GM23248 (cell line): ENCODE data around the gene MNX1. TPM values are rescaled to one million over a fixed set of nuclear protein-coding genes. Genes with fewer than 3 reads are reported as not detected.

ENCODE experiments used
- DNase-seq: peaks from one replicate; pipeline ENCODE4 v3.0.0-alpha.2; 2015
- H2AFZ ChIP-seq: fragments of 200-600 bp; sonication (generic); 2 replicates; pipeline ENCODE4 v1.6.1; 2016; ENCODE audit warnings: antibody characterized with exemption
- H3F3A ChIP-seq: fragments of 200-600 bp; sonication (generic); 2 replicates; pipeline ENCODE4 v1.6.1; 2016; ENCODE audit warnings: mild to moderate bottlenecking, antibody characterized with exemption, mixed run types; ENCODE audit not compliant: insufficient read depth
- H3K27ac ChIP-seq: fragments of 200-600 bp; sonication (generic); 2 replicates; pipeline ENCODE4 v1.5.1; 2016; ENCODE audit warnings: mild to moderate bottlenecking
- H3K27me3 ChIP-seq: fragments of 200-600 bp; sonication (generic); replicated peaks from 2 replicates; pipeline ENCODE4 v1.6.1; 2016; ENCODE audit warnings: mild to moderate bottlenecking; ENCODE audit not compliant: insufficient read depth
- H3K36me3 ChIP-seq: fragments of 200-600 bp; sonication (generic); 2 replicates; pipeline ENCODE4 v1.6.1; 2016; ENCODE audit warnings: low read depth, mild to moderate bottlenecking
- H3K4me1 ChIP-seq: fragments of 200-600 bp; sonication (generic); 2 replicates; pipeline ENCODE4 v1.6.1; 2016; ENCODE audit warnings: mild to moderate bottlenecking; ENCODE audit not compliant: insufficient read depth
- H3K4me2 ChIP-seq: fragments of 200-600 bp; sonication (generic); one replicate; pipeline ENCODE4 v1.6.1; 2016; ENCODE audit warnings: mild to moderate bottlenecking; ENCODE audit not compliant: unreplicated experiment
- H3K4me3 ChIP-seq: fragments of 200-600 bp; sonication (generic); 2 replicates; pipeline ENCODE4 v1.5.1; 2016; ENCODE audit warnings: mild to moderate bottlenecking
- H3K79me2 ChIP-seq: fragments of 200-600 bp; sonication (generic); 2 replicates; pipeline ENCODE4 v1.6.1; 2016; ENCODE audit warnings: mild to moderate bottlenecking; ENCODE audit not compliant: insufficient read depth
- H3K9ac ChIP-seq: fragments of 200-600 bp; sonication (generic); 2 replicates; pipeline ENCODE4 v1.6.1; 2016; ENCODE audit warnings: mild to moderate bottlenecking
- H3K9me2 ChIP-seq: fragments of 200-600 bp; sonication (generic); 2 replicates; pipeline ENCODE4 v1.6.1; 2016; ENCODE audit warnings: mixed run types, mild to moderate bottlenecking, moderate library complexity; ENCODE audit not compliant: insufficient read depth
- H3K9me3 ChIP-seq: fragments of 200-600 bp; sonication (generic); one replicate; pipeline ENCODE4 v1.6.1; 2017; ENCODE audit warnings: low read depth
- H4K20me1 ChIP-seq: fragments of 200-600 bp; sonication (generic); 2 replicates; pipeline ENCODE4 v1.6.0; 2016; ENCODE audit not compliant: insufficient read depth
- EZH2 ChIP-seq: fragments of 200-600 bp; sonication (generic); IDR thresholded peaks from 2 replicates; pipeline ENCODE4 v1.6.1; 2018; ENCODE audit warnings: antibody characterized with exemption, mild to moderate bottlenecking; ENCODE audit not compliant: insufficient read depth, poor library complexity, severe bottlenecking
- EZH2phosphoT487 ChIP-seq: fragments of 200-600 bp; sonication (generic); IDR thresholded peaks from 2 replicates; pipeline ENCODE4 v1.6.1; 2018; ENCODE audit warnings: antibody characterized with exemption, moderate library complexity, mild to moderate bottlenecking, low read depth; ENCODE audit not compliant: insufficient read depth
- WGBS, 2 experiments: methylation state at CpG; one replicate each; pipeline ENCODE4 v1.1.6; 2015 to 2017; ENCODE audit warnings: low lambda C conversion rate in 2 of 2, low coverage in 1 of 2; ENCODE audit errors: missing lambda C conversion rate in 2 of 2; 5-methylcytosine and 5-hydroxymethylcytosine counted together
- in situ Hi-C: fragments of 300-500 bp; cut with MboI; formaldehyde crosslinking; loops from 2 replicates; pipeline ENCODE4 v1.15.0; 2020
- polyA plus RNA-seq: library from polyadenylated mRNA; unstranded; fragments of >200 nt; fragmentation: Nextera tagmentation; extraction: Ambion mirVana; gene quantifications from 2 replicates; pipeline ENCODE4 v1.2.1, GENCODE V29; 2016
- total RNA-seq: library from RNA; depleted of rRNA; stranded (reverse); fragments of >200 nt; shearing (Covaris generic); gene quantifications from 2 replicates; pipeline ENCODE4 v1.2.3, GENCODE V29; 2014

Gene MNX1
- total and polyA plus RNA-seq, 2 experiments from 2014 or later: not detected

- no peak for DNase-seq
- Histone ChIP-seq H3K9me3 (no peaks in the 10 kb centered on the region), H3K4me1 (no peaks in the 10 kb centered on the region), H3K4me3 (0 out of 2 replicates have a peak overlapping the region, but pooled peaks have one; percentile 17), H2AFZ (no peak overlapping the region), H3K36me3 (no peaks in the 10 kb centered on the region), H3F3A (no peaks in the 10 kb centered on the region), H3K9ac (no peak overlapping the region), H3K27ac (no peak overlapping the region), H3K9me2 (no peaks in the 10 kb centered on the region), H3K4me2 (no peak overlapping the region), H4K20me1 (no peaks in the 10 kb centered on the region), H3K27me3 (peaks cover 92% of the 10 kb centered on the region), H3K79me2 (no peaks in the 10 kb centered on the region)
- WGBS, 2 experiments: 4 to 7% methylated on average over 32 to 57 of the region's 75 CpGs
- no peak for TF ChIP-seq EZH2
- TF ChIP-seq EZH2phosphoT487: peak; percentile 49; the same call in 1 of the 2 replicates
- in situ Hi-C loops: no loop called here
These were observed 10.3 kb downstream of the MNX1 start for GRCh38 chr7:156999958-157000726.

- Histone ChIP-seq H3K9me2 (no peaks in the 10 kb centered on the region), H3K9ac (no peak overlapping the region), H3K9me3 (no peaks in the 10 kb centered on the region), H3K4me1 (no peaks in the 10 kb centered on the region), H4K20me1 (no peaks in the 10 kb centered on the region), H3K27me3 (peaks cover 83% of the 10 kb centered on the region), H3K4me2 (no peak overlapping the region), H2AFZ (no peak overlapping the region), H3K36me3 (no peaks in the 10 kb centered on the region), H3K79me2 (no peaks in the 10 kb centered on the region), H3K27ac (no peak overlapping the region), H3K4me3 (no peak overlapping the region), H3F3A (no peaks in the 10 kb centered on the region)
- no peak for DNase-seq
- TF ChIP-seq EZH2phosphoT487 (no peak), EZH2 (peak; percentile 52)
- in situ Hi-C loops: no loop called here
- WGBS, 2 experiments: 29 to 31% methylated on average over 33 to 56 of the region's 57 CpGs
These were observed 11.2 kb downstream of the MNX1 start for GRCh38 chr7:156998988-156999957.

DNA sequence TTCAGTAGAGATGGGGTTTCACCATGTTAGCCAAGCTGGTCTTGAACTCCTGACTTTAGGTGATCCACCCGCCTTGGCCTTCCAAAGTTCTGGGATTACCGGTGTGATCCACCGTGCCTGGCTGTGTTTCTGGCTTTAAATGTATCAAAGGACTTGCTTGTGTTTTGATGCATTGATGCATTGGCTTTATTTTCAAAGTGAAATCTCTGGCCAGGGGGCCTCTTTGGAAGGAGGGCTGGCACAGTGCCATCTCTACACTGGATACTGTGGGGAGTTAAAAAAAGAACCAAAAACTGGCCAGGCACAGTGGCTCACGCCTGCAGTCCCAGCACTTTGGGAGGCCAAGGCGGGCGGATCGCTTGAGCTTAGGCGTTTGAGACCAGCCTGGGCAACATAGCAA lies 16.0 kb downstream of the MNX1 start:
- Histone ChIP-seq H3K79me2 (no peaks in the 10 kb centered on the region), H3K9ac (no peak overlapping the region), H3K27ac (no peak overlapping the region), H3F3A (no peaks in the 10 kb centered on the region), H3K9me2 (no peaks in the 10 kb centered on the region), H3K9me3 (no peaks in the 10 kb centered on the region), H3K36me3 (no peaks in the 10 kb centered on the region), H4K20me1 (no peaks in the 10 kb centered on the region), H3K4me2 (no peak overlapping the region), H3K27me3 (peaks cover 43% of the 10 kb centered on the region), H2AFZ (no peak overlapping the region), H3K4me1 (no peaks in the 10 kb centered on the region), H3K4me3 (no peak overlapping the region)
- no peak for DNase-seq
- in situ Hi-C loops: no loop called here
- TF ChIP-seq EZH2 (no peak), EZH2phosphoT487 (no peak)
- WGBS, 2 experiments: 80 to 82% methylated on average over 8 of the region's 8 CpGs

DNA sequence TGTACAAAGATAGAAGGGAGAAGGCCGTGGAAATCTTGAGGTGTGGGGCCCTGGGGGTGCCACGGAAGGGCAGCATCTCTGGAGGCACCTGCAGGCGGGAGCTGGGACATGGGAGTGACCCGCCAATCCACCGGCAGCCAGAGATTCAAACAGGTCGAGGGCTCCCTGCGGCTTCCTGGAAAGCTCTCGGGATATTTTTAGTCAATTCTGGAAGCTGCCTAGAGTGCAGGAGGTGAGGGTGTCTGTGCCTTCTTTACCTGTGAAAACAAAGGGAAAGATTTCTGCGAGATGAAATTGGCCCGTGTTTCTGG lies 16.6 kb downstream of the MNX1 start:
- no peak overlapping the region for H3K27ac ChIP-seq
- no peaks in the 10 kb centered on the region for H3K36me3 ChIP-seq
- no peaks in the 10 kb centered on the region for H3K4me1 ChIP-seq
- no peak for TF ChIP-seq EZH2phosphoT487
- no peak for TF ChIP-seq EZH2
- H3K27me3 ChIP-seq: peaks cover 38% of the 10 kb centered on the region
- no peaks in the 10 kb centered on the region for H3K9me3 ChIP-seq
- no peak overlapping the region for H2AFZ ChIP-seq
- H3K9me2 ChIP-seq: no peaks in the 10 kb centered on the region
- H3K4me2 ChIP-seq: no peak overlapping the region
- no peaks in the 10 kb centered on the region for H3F3A ChIP-seq
- no peak overlapping the region for H3K9ac ChIP-seq
- in situ Hi-C loops: no loop called here
- H4K20me1 ChIP-seq: no peaks in the 10 kb centered on the region
- no peaks in the 10 kb centered on the region for H3K79me2 ChIP-seq
- WGBS, 2 experiments: 67 to 72% methylated on average over 10 of the region's 10 CpGs
- no peak for DNase-seq
- no peak overlapping the region for H3K4me3 ChIP-seq
